GM21737 (cell line): ENCODE measurements around the gene HRK.

Source experiments
- ATAC-seq: cut with Tn5 transposase; IDR thresholded peaks from one replicate; pipeline ENCODE4 v1.9.1; 2021; ENCODE audit warnings: mild to moderate bottlenecking, moderate library complexity; ENCODE audit not compliant: unreplicated experiment

The HRK gene

GRCh38 chr12:116898669-116899068 lies 17.4 kb upstream of the HRK start:
- ATAC-seq = no peak

GRCh38 chr12:116897476-116897875 lies 16.2 kb upstream of the HRK start:
- ATAC-seq = no peak

- no peak for ATAC-seq
Measured at GRCh38 chr12:116896411-116896924, 15.2 kb upstream of the HRK start.

- no peak for ATAC-seq
Measured at GRCh38 chr12:116894913-116895312, 13.7 kb upstream of the HRK start.

- no peak for ATAC-seq
Measured at GRCh38 chr12:116892349-116893140, 11.3 kb upstream of the HRK start.

- no peak for ATAC-seq
Measured at GRCh38 chr12:116891019-116891418, 9.8 kb upstream of the HRK start.

GRCh38 chr12:116890330-116890729 lies 9.1 kb upstream of the HRK start:
- ATAC-seq = no peak

- no peak for ATAC-seq
Measured at GRCh38 chr12:116887897-116888296, 6.7 kb upstream of the HRK start.

- no peak for ATAC-seq
Measured at GRCh38 chr12:116887244-116887643, 6.0 kb upstream of the HRK start.

GRCh38 chr12:116885491-116885890 lies 4.2 kb upstream of the HRK start:
- ATAC-seq = no peak

GRCh38 chr12:116884871-116885270 lies 3.6 kb upstream of the HRK start:
- no peak for ATAC-seq

GRCh38 chr12:116882742-116883141 lies 1.5 kb upstream of the HRK start:
- no peak for ATAC-seq

GRCh38 chr12:116881877-116882507 lies 751 bp upstream of the HRK start:
- no peak for ATAC-seq

GRCh38 chr12:116880817-116881324 lies 370 bp downstream of the HRK start:
- peak; percentile 72 for ATAC-seq

- ATAC-seq = no peak
Measured at GRCh38 chr12:116880213-116880816, 926 bp downstream of the HRK start.

GRCh38 chr12:116879509-116880212 lies 1.6 kb downstream of the HRK start:
- no peak for ATAC-seq

GRCh38 chr12:116878567-116879508 lies 2.4 kb downstream of the HRK start:
- no peak for ATAC-seq

GRCh38 chr12:116876151-116876869 lies 4.9 kb downstream of the HRK start:
- no peak for ATAC-seq

- ATAC-seq = no peak
Measured at GRCh38 chr12:116874324-116874995, 6.8 kb downstream of the HRK start.
